GM10266 (cell line): ENCODE data around the gene RTN3.

ENCODE experiments used
- DNase-seq: peaks from one replicate; pipeline ENCODE4 v3.0.0; 2012; ENCODE audit errors: extremely low spot score
- TF ChIP-seq, protein P1 (sequence below): IDR thresholded peaks from 2 replicates; pipeline ENCODE4 v1.5.1; 2012; ENCODE audit warnings: mild to moderate bottlenecking, low read depth; ENCODE audit not compliant: control insufficient read depth, insufficient read depth; ENCODE audit errors: missing control alignments

The RTN3 gene

DNA sequence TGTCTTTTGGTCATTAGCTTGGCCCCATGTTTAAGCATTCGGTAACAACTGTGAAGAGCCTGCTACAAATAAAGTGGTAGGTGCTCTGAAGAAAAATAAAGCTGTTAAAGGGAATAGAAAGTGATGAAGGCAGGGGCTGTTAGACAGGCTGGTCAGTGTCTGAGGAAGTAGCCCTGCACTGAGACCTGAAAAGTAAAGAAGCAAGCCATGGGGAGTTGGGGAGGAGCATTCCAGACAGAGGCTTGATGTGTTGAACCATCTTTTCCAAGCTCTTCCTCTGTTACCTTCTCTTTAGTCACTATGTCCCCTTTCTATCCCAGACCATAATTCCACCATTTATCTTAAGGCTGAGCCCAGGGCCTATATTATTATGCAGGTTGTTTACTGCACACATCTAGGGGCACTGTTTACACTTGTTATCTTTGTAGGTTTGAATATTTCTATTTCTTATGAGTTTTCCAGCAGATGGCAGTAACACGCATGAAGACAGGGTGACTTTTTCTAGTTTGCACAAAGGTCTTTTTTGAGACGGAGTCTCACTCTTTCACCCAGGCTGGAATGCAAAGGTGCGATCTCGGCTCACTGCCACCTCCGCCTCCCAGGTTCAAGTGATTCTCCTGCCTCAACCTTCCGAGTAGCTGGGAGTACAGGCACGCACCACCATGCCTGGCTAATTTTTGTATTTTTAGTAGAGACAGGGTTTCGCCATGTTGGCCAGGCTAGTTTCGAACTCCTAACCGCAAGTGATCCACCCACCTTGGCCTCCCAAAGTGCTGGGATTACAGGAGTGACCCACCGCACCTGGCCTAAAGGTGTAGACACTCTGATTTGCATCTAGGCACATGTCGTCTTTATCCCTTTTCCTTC lies 64.2 kb downstream of the RTN3 start:
- no peak for DNase-seq
- TF ChIP-seq, protein P1, sequence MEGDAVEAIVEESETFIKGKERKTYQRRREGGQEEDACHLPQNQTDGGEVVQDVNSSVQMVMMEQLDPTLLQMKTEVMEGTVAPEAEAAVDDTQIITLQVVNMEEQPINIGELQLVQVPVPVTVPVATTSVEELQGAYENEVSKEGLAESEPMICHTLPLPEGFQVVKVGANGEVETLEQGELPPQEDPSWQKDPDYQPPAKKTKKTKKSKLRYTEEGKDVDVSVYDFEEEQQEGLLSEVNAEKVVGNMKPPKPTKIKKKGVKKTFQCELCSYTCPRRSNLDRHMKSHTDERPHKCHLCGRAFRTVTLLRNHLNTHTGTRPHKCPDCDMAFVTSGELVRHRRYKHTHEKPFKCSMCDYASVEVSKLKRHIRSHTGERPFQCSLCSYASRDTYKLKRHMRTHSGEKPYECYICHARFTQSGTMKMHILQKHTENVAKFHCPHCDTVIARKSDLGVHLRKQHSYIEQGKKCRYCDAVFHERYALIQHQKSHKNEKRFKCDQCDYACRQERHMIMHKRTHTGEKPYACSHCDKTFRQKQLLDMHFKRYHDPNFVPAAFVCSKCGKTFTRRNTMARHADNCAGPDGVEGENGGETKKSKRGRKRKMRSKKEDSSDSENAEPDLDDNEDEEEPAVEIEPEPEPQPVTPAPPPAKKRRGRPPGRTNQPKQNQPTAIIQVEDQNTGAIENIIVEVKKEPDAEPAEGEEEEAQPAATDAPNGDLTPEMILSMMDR: no peak

DNA sequence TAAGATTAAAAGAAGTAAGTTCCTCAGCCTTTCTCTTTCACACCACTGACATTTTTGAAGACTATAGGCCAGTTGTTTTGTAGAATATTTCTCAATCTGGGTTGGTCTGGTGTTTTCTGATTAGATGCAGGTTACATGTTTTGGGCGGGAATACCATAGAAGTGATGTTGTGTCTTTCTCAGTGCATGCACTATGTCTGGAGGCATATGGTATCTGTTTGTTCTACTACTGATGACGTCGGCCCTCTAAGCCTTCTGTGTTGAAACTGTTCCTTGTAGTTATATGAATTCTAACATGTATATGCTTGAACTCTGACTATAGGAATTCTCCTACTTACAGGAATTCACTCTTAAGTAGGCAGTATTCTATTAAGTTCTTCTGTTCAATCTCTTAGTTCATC lies 65.7 kb downstream of the RTN3 start:
- no peak for DNase-seq
- TF ChIP-seq, protein P1: no peak

DNA sequence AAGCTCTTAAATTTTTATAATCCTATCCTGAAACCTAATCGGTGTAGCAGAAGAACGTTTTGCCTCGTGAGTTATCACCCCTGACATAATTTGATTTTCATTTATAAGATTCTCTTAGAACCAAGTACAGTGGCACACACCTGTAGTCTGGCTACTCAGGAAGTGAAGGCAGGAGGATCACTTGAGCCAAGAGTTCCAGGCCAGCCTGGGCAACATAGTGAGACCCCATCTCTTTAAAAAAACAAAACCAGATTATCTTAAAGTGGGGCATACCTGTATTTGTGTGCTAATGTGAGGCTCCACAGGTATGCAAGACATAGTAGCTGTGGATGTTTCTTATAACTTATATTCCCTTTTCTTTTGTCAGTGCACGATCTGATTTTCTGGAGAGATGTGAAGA lies 68.3 kb downstream of the RTN3 start:
- TF ChIP-seq, protein P1: no peak
- DNase-seq: no peak

DNA sequence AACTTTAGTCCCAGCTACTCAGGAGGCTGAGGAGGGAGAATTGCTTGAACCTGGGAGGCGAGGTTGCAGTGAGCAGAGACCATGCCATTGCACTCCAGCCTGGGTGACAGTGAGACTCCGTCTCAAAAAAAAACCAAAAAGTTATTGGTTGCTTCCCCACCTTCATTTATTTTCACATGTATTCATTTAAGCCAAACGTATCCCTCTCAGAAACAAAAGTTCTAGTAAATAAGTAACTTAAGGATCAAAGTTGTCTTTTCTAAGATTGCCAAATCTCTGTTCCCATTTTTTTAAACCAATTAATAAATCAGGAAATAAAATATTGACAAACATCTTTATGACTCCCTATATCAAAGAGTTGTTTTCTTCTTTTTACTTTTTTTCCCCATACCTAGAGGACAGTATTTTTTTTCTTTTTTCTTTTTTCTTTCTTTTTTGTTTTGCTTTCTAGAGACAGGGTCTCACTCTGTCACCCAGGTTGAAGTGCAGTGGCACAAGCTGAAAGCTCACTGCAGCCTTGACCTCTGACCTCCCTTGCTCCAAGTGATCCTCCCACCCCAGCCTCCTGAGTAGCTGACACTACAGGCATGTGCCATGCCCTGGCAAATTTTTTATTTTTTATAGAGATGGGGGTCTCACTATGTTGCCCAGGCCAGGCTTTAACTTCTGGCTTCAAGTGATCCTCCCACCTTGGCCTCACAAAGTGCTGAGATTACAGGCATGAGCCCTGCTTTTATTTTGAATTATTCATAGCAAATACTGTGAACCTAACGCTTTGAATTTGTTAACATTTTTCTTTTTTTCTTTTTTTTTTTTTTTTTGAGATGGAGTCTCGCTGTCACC lies 75.8 kb downstream of the RTN3 start:
- TF ChIP-seq, protein P1: no peak
- no peak for DNase-seq

DNA sequence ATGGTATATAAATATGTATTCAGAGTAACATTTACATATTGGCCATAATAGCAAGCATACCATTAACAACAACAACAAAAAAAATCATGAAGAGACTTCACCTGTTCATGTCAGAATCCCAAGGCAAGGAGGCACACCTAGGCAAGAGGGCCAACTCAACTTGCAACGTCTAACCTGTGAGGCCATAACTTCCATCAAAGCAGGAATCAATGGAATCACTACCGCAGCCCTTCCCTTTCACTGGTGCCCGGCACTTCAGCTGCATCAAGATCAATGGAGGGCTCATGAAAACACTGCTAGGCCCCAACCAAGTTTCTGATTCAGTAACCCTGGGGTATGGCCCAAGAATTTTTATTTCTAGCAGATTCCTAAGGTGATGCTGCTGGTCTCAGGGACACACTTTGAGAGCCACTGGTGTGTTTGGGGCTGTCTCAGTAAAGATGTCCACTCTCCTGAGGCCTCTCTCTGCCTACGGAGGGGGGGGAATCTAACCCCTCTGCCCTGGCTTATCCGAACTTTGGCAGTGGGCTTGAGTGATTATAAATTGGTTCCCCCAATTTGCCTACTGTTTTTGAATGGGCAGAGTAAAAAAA lies 79.3 kb downstream of the RTN3 start:
- TF ChIP-seq, protein P1: no peak
- no peak for DNase-seq

DNA sequence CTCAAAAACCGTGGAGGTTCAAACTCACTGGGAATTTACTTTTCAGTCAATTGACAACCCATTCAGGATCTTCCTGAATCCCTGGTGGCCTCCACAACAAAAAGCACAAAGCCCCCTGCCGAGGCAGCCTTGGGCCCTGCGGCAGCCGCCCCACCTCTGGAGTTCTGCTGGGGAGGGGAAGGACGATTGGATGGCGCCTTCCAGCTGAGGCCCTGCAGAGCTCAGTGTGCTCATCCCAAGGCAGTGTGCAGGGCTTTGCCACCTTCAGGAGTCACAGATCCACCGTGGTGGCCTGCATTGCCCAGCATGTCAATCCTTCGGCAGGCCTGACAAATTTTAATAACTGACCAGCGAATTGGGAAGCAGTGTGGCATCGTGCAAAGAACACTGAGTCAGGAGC lies 79.9 kb downstream of the RTN3 start:
- DNase-seq: no peak
- TF ChIP-seq, protein P1: no peak
